OCI-LY7 (cell line): Measurements from ENCODE around the gene RGR. TPM values are rescaled to one million over a fixed set of nuclear protein-coding genes. Genes with fewer than 3 reads are reported as not detected.

ENCODE experiments used
- BruUV-seq: library from RNA; stranded (reverse); fragments of 400-500 nt; replicated peaks from 2 replicates; lab custom pipeline; 2021; lab: Mats Ljungman, UMichigan
- CTCF ChIA-PET: fragments of 300-600 bp; sonication (Branson Sonifier 250); formaldehyde crosslinking; loops from one replicate; lab custom pipeline; 2022; ENCODE audit warnings: antibody characterized with exemption; ENCODE audit not compliant: unreplicated experiment; lab: Charles Lee
- POLR2A ChIA-PET: fragments of 300-600 bp; sonication (Branson Sonifier 250); formaldehyde crosslinking; loops from one replicate; lab custom pipeline; 2022; ENCODE audit warnings: antibody characterized with exemption; lab: Charles Lee
- DNase-seq: peaks from one replicate; pipeline ENCODE4 v3.0.0-alpha.2; 2015; ENCODE audit warnings: low spot score
- H2AFZ ChIP-seq: fragments of 200-600 bp; sonication (generic), shearing (Covaris generic); 2 replicates; pipeline ENCODE4 v1.6.1; 2014; ENCODE audit warnings: mild to moderate bottlenecking, antibody characterized with exemption, low read length, moderate library complexity
- H3K27ac ChIP-seq: fragments of 200-600 bp; sonication (generic); 2 replicates; pipeline ENCODE4 v1.5.1; 2014; ENCODE audit warnings: mixed run types, low read depth, mild to moderate bottlenecking, moderate library complexity, low read length, inconsistent platforms; ENCODE audit not compliant: poor library complexity, severe bottlenecking
- H3K36me3 ChIP-seq: fragments of 200-600 bp; sonication (generic); 2 replicates; pipeline ENCODE4 v1.6.1; 2014; ENCODE audit warnings: mild to moderate bottlenecking, antibody characterized with exemption, low read length, moderate library complexity, mixed read lengths; ENCODE audit not compliant: insufficient read depth
- H3K4me1 ChIP-seq: fragments of 200-600 bp; sonication (generic); 2 replicates; pipeline ENCODE4 v1.5.1; 2014; ENCODE audit warnings: mild to moderate bottlenecking, low read length; ENCODE audit not compliant: insufficient read depth, poor library complexity, severe bottlenecking
- H3K4me2 ChIP-seq: fragments of 200-600 bp; sonication (generic); 2 replicates; pipeline ENCODE4 v1.6.1; 2014; ENCODE audit warnings: mild to moderate bottlenecking, low read length
- H3K4me3 ChIP-seq: fragments of 200-600 bp; sonication (generic); 2 replicates; pipeline ENCODE4 v1.5.1; 2014; ENCODE audit warnings: mild to moderate bottlenecking, low read depth, low read length; ENCODE audit not compliant: poor library complexity, severe bottlenecking
- H3K79me2 ChIP-seq: fragments of 200-600 bp; sonication (generic); 2 replicates; pipeline ENCODE4 v1.6.1; 2016; ENCODE audit warnings: low read depth, mild to moderate bottlenecking, low read length, moderate library complexity, mixed read lengths; ENCODE audit not compliant: insufficient read depth
- H3K9me2 ChIP-seq: fragments of 200-600 bp; sonication (generic); 2 replicates; pipeline ENCODE4 v1.6.1; 2016; ENCODE audit warnings: mild to moderate bottlenecking, low read length, mixed read lengths; ENCODE audit not compliant: insufficient read depth
- H3K9me3 ChIP-seq: fragments of 200-600 bp; sonication (generic); 2 replicates; pipeline ENCODE4 v1.6.1; 2014; ENCODE audit warnings: mild to moderate bottlenecking, mixed run types, low read length, mixed read lengths
- H4K20me1 ChIP-seq: fragments of 200-600 bp; sonication (generic); 2 replicates; pipeline ENCODE4 v1.6.1; 2014; ENCODE audit warnings: mild to moderate bottlenecking, antibody characterized with exemption, low read length, moderate library complexity, mixed read lengths; ENCODE audit not compliant: insufficient read depth
- CTCF ChIP-seq: fragments of 200-600 bp; sonication (generic); conservative IDR thresholded peaks from 2 replicates; pipeline ENCODE4 v1.5.1; 2014; ENCODE audit warnings: mild to moderate bottlenecking, antibody characterized with exemption, low read length, moderate library complexity, mixed read lengths
- EZH2phosphoT487 ChIP-seq: fragments of 200-600 bp; sonication (generic); IDR thresholded peaks from 2 replicates; pipeline ENCODE4 v1.6.1; 2018; ENCODE audit warnings: low read depth, borderline replicate concordance, mild to moderate bottlenecking, mixed run types, antibody characterized with exemption, low read length, moderate library complexity, mixed read lengths
- intact Hi-C: fragments of 100-400 bp; cut with micrococcal nuclease; formaldehyde crosslinking; loops from one replicate; pipeline ENCODE4 v1.10.0; 2022; ENCODE audit not compliant: unreplicated experiment
- total RNA-seq, 2 experiments: library from RNA; depleted of rRNA in 1 of 2; stranded (reverse); fragments of >200 nt in 1 of 2; shearing (Covaris generic) in 1 of 2; gene quantifications; 2 replicates each; pipeline ENCODE4 v1.2.3, GENCODE V29; 2014 to 2022

The RGR gene
- total RNA-seq, 2 experiments from 2014 or later, result not detected

GRCh38 chr10:84296091-84296981 lies 51.5 kb downstream of the RGR start:
- H3K36me3 ChIP-seq, result no peaks in the 10 kb centered on the region
- no peak overlapping the region for H2AFZ ChIP-seq
- TF ChIP-seq EZH2phosphoT487 (no peak), CTCF (no peak)
- H3K4me2 ChIP-seq, result no peak overlapping the region
- no peaks in the 10 kb centered on the region for H3K9me2 ChIP-seq
- no peaks in the 10 kb centered on the region for H3K4me1 ChIP-seq
- no peak overlapping the region for H3K4me3 ChIP-seq
- CTCF ChIA-PET, result no interaction called here
- no peak overlapping the region for H3K27ac ChIP-seq
- no peaks in the 10 kb centered on the region for H3K9me3 ChIP-seq
- no peaks in the 10 kb centered on the region for H3K79me2 ChIP-seq
- POLR2A ChIA-PET, result no interaction called here
- DNase-seq, result no peak
- intact Hi-C loops, result no loop called here
- no peaks in the 10 kb centered on the region for H4K20me1 ChIP-seq
- BruUV-seq, result no TSS peak

- Histone ChIP-seq H3K4me3 (no peak overlapping the region), H3K36me3 (no peaks in the 10 kb centered on the region), H3K9me3 (no peaks in the 10 kb centered on the region), H3K9me2 (no peaks in the 10 kb centered on the region), H2AFZ (no peak overlapping the region), H3K4me1 (no peaks in the 10 kb centered on the region), H3K27ac (no peak overlapping the region), H4K20me1 (no peaks in the 10 kb centered on the region), H3K79me2 (no peaks in the 10 kb centered on the region), H3K4me2 (no peak overlapping the region)
- intact Hi-C loops, result no loop called here
- TF ChIP-seq CTCF (no peak), EZH2phosphoT487 (no peak)
- POLR2A ChIA-PET, result no interaction called here
- DNase-seq, result no peak
- BruUV-seq, result no TSS peak
- CTCF ChIA-PET, result no interaction called here
Observed at GRCh38 chr10:84298057-84298456, 53.2 kb downstream of the RGR start.

DNA sequence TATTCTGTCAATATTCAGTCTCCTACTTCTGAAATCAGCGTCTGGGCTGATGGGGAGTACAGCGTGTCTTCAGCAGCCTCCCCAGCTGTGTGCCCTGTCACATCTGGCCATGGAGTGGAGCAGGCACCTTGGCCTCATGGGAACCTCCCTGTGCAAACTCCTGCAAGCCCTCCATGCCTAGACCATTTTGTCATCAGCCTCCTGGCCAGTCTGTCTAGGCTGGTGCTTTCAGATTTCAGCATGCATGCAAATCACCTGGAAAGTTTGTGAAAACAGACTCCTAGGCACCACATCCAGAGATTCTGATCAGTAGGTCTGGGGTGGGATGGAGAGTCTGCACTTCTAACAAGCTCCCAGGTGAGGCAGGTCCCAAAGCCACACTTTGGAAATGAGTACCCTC lies 57.4 kb downstream of the RGR start:
- no peaks in the 10 kb centered on the region for H3K9me2 ChIP-seq
- DNase-seq, result no peak
- no peak for TF ChIP-seq CTCF
- no peak for TF ChIP-seq EZH2phosphoT487
- no peak overlapping the region for H3K27ac ChIP-seq
- CTCF ChIA-PET, result no interaction called here
- no peaks in the 10 kb centered on the region for H3K79me2 ChIP-seq
- H3K9me3 ChIP-seq, result no peaks in the 10 kb centered on the region
- POLR2A ChIA-PET, result no interaction called here
- no TSS peak for BruUV-seq
- no peak overlapping the region for H3K4me3 ChIP-seq
- no peaks in the 10 kb centered on the region for H4K20me1 ChIP-seq
- no peaks in the 10 kb centered on the region for H3K4me1 ChIP-seq
- no peaks in the 10 kb centered on the region for H3K36me3 ChIP-seq
- H2AFZ ChIP-seq, result no peak overlapping the region
- intact Hi-C loops, result no loop called here
- no peak overlapping the region for H3K4me2 ChIP-seq
